SH-SY5Y (cell line): Measurements from ENCODE around the gene VPS13D.

Experiments used
- GATA2 ChIP-seq: IDR thresholded peaks from 2 replicates; pipeline ENCODE4 v1.6.1; 2011; ENCODE audit warnings: mild to moderate bottlenecking, low read depth, low read length
- GATA3 ChIP-seq: IDR thresholded peaks from 2 replicates; pipeline ENCODE4 v1.6.1; 2011; ENCODE audit warnings: low read depth, mild to moderate bottlenecking, low read length, moderate library complexity

GRCh38 chr1:12397462-12398450 is 167.9 kb downstream of the VPS13D start:
- no peak for TF ChIP-seq GATA3
- TF ChIP-seq GATA2, result no peak
